ENCODE measurements around the gene SEC31A. TPM values are rescaled to one million over a fixed set of nuclear protein-coding genes. Genes with fewer than 3 reads are reported as not detected.
A peak's percentile ranks its signal among the peaks of the same experiment; 100 is the strongest.

SEC31A gene
- total RNA-seq, 4 donors from 2014 or later = 195 to 283 (median 268) TPM

GRCh38 chr4:82780170-82780751 lies 110.7 kb downstream of the SEC31A start:
- H3K4me1 ChIP-seq = peaks cover 0 to 24% (median 0%) of the 10 kb centered on the region in 4 donors

GRCh38 chr4:82779032-82779431 lies 111.9 kb downstream of the SEC31A start:
- H3K27me3 ChIP-seq = no peaks in the 10 kb centered on the region
- TF ChIP-seq, protein P1, sequence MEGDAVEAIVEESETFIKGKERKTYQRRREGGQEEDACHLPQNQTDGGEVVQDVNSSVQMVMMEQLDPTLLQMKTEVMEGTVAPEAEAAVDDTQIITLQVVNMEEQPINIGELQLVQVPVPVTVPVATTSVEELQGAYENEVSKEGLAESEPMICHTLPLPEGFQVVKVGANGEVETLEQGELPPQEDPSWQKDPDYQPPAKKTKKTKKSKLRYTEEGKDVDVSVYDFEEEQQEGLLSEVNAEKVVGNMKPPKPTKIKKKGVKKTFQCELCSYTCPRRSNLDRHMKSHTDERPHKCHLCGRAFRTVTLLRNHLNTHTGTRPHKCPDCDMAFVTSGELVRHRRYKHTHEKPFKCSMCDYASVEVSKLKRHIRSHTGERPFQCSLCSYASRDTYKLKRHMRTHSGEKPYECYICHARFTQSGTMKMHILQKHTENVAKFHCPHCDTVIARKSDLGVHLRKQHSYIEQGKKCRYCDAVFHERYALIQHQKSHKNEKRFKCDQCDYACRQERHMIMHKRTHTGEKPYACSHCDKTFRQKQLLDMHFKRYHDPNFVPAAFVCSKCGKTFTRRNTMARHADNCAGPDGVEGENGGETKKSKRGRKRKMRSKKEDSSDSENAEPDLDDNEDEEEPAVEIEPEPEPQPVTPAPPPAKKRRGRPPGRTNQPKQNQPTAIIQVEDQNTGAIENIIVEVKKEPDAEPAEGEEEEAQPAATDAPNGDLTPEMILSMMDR (IDR thresholded peaks at IDR 0.05) = no peak
- no peak for TF ChIP-seq POLR2A (IDR thresholded peaks at IDR 0.05)
- H3K4me1 ChIP-seq = peaks cover 0 to 17% (median 0%) of the 10 kb centered on the region in 4 donors
- no peaks in the 10 kb centered on the region for H3K36me3 ChIP-seq
- no peaks in the 10 kb centered on the region for H3K9me3 ChIP-seq
- H3K4me3 ChIP-seq = no peak overlapping the region
- DNase-seq = no peak
- H3K27ac ChIP-seq = no peak overlapping the region

More at GRCh38 chr4:82780170-82780751, 110.7 kb downstream of the SEC31A start:
- Histone ChIP-seq H3K4me3 (no peak overlapping the region), H3K36me3 (no peaks in the 10 kb centered on the region), H3K27me3 (no peaks in the 10 kb centered on the region), H3K27ac (peak overlapping the region in 2 of 4 donors; percentile 8 to 15), H3K9me3 (no peaks in the 10 kb centered on the region)
- no peak for DNase-seq
- TF ChIP-seq POLR2A (IDR thresholded peaks at IDR 0.05) = no peak
- TF ChIP-seq, protein P1 (IDR thresholded peaks at IDR 0.05) = no peak

DNA sequence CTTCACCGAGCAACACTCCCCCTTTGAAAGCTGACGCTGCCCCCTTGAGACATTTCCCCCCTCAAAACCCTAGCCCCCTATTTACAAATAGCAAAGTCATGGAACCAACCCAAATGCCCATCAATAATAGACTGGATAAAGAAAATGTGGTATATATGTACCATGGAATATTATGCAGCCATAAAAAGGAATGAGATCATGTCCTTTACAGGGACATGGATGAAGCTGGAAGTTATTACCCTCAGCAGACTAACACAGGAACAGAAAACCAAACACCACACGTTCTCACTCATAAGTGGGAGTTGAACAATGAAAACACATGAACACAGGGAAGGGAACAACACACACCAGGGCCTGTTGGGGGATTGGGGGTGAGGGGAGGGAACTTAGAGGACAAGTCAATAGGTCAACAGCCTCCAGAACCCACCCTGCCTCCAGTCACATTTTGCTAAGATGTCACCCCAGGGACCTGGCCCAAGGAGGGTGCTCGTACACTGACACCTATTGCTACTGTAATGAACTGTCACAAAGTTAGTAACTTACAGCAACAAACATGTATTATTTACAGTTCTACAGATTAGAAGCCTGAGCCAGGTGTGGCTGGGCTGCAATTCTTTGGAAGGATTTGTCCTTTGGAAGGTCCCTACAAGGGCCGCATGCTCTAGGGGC lies 113.0 kb downstream of the SEC31A start:
- no peaks in the 10 kb centered on the region for H3K36me3 ChIP-seq
- no peaks in the 10 kb centered on the region for H3K9me3 ChIP-seq
- H3K4me3 ChIP-seq = no peak overlapping the region
- no peak for DNase-seq
- TF ChIP-seq, protein P1 (IDR thresholded peaks at IDR 0.05) = no peak
- no peak for TF ChIP-seq POLR2A (IDR thresholded peaks at IDR 0.05)
- H3K27me3 ChIP-seq = no peaks in the 10 kb centered on the region
- no peak overlapping the region for H3K27ac ChIP-seq
- peaks cover 0 to 17% (median 0%) of the 10 kb centered on the region in 4 donors for H3K4me1 ChIP-seq

- Histone ChIP-seq H3K4me1 (peaks cover 0 to 17% (median 0%) of the 10 kb centered on the region in 4 donors), H3K27ac (no peak overlapping the region), H3K36me3 (no peaks in the 10 kb centered on the region), H3K4me3 (no peak overlapping the region), H3K27me3 (no peaks in the 10 kb centered on the region), H3K9me3 (no peaks in the 10 kb centered on the region)
- TF ChIP-seq, protein P1 (IDR thresholded peaks at IDR 0.05) = no peak
- no peak for TF ChIP-seq POLR2A (IDR thresholded peaks at IDR 0.05)
- no peak for DNase-seq
Measured at GRCh38 chr4:82776925-82777542, 113.9 kb downstream of the SEC31A start.

- Histone ChIP-seq H3K36me3 (no peaks in the 10 kb centered on the region), H3K4me1 (peaks cover 0 to 1% (median 0%) of the 10 kb centered on the region in 4 donors), H3K4me3 (no peak overlapping the region), H3K9me3 (no peaks in the 10 kb centered on the region), H3K27ac (no peak overlapping the region), H3K27me3 (no peaks in the 10 kb centered on the region)
- TF ChIP-seq POLR2A (IDR thresholded peaks at IDR 0.05) = no peak
- TF ChIP-seq, protein P1 (IDR thresholded peaks at IDR 0.05) = no peak
- no peak for DNase-seq
Measured at GRCh38 chr4:82775243-82775642, 115.7 kb downstream of the SEC31A start.

All from Peyer's patch (tissue), 4 donors.